H1 (cell line): Measurements from ENCODE around the gene OR2Z1. TPM values are rescaled to one million over a fixed set of nuclear protein-coding genes. Genes with fewer than 3 reads are reported as not detected.

ENCODE experiments used
- CTCF ChIA-PET: fragments of 300-600 bp; sonication (Branson Sonifier 250); formaldehyde crosslinking; loops from one replicate; lab custom pipeline; 2021; ENCODE audit not compliant: partially characterized antibody; lab: Charles Lee
- POLR2A ChIA-PET: fragments of 300-600 bp; sonication (Branson Sonifier 250); formaldehyde crosslinking; loops from one replicate; lab custom pipeline; 2021; ENCODE audit warnings: inconsistent platforms; ENCODE audit not compliant: partially characterized antibody; lab: Charles Lee
- DNase-seq, 2 experiments: peaks; one replicate each; pipeline versions ENCODE4 v3.0.0 to v3.0.0-alpha.2; 2010 to 2022; ENCODE audit warnings: low spot score in 2 of 2, low read depth in 1 of 2, mixed read lengths in 1 of 2
- FAIRE-seq: peaks from 2 replicates; lab custom pipeline; 2011; peaks lifted over from hg19 to GRCh38; lab: Jason Lieb, UNC
- H2AFZ ChIP-seq: 2 replicates; pipeline ENCODE4 v1.8.1; 2012; ENCODE audit warnings: low read length, inconsistent platforms
- H2AK5ac ChIP-seq: 2 replicates; pipeline ENCODE4 v1.6.1; 2013; ENCODE audit warnings: low read depth, low read length
- H2BK120ac ChIP-seq: replicated peaks from 2 replicates; pipeline ENCODE3; 2013; ENCODE audit warnings: low read depth, low read length, inconsistent platforms
- H2BK12ac ChIP-seq: 2 replicates; pipeline ENCODE4 v1.6.1; 2013; ENCODE audit warnings: low read depth, low read length
- H2BK15ac ChIP-seq: 2 replicates; pipeline ENCODE4 v1.6.1; 2013; ENCODE audit warnings: low read length
- H2BK20ac ChIP-seq: 2 replicates; pipeline ENCODE4 v1.6.1; 2013; ENCODE audit warnings: low read length
- H2BK5ac ChIP-seq: 2 replicates; pipeline ENCODE4 v1.6.1; 2013; ENCODE audit warnings: low read depth, low read length
- H3K14ac ChIP-seq: 2 replicates; pipeline ENCODE4 v1.6.1; 2013; ENCODE audit warnings: inconsistent platforms; ENCODE audit not compliant: insufficient read length
- H3K18ac ChIP-seq: 2 replicates; pipeline ENCODE4 v1.6.1; 2013; ENCODE audit warnings: low read length; ENCODE audit errors: extremely low read depth
- H3K23ac ChIP-seq: 2 replicates; pipeline ENCODE4 v1.6.1; 2013; ENCODE audit warnings: inconsistent platforms; ENCODE audit not compliant: insufficient read length
- H3K23me2 ChIP-seq: 2 replicates; pipeline ENCODE4 v1.6.1; 2013; ENCODE audit warnings: low read depth, low read length
- H3K27ac ChIP-seq: 2 replicates; pipeline ENCODE4 v1.6.1; 2011; ENCODE audit warnings: low read depth, low read length, inconsistent platforms
- H3K27me3 ChIP-seq, 4 experiments: replicated peaks in 1 of 4; 1 replicate in 1 of 4; 2 replicates in 3 of 4; pipeline versions ENCODE4 v1.6.1 to v1.8.1; 2011 to 2013; ENCODE audit warnings: low read length in 3 of 4, mild to moderate bottlenecking in 3 of 4, inconsistent platforms in 2 of 4, mixed read lengths in 2 of 4, moderate library complexity in 1 of 4; ENCODE audit not compliant: control insufficient read depth in 3 of 4, insufficient read depth in 3 of 4; ENCODE audit errors: extremely low read depth in 1 of 4
- H3K36me3 ChIP-seq, 4 experiments: 2 replicates each; pipeline versions ENCODE4 v1.6.1 to v1.8.1; 2011 to 2013; ENCODE audit warnings: mild to moderate bottlenecking in 4 of 4, low read length in 3 of 4, moderate library complexity in 2 of 4, control low read depth in 1 of 4, inconsistent platforms in 1 of 4; ENCODE audit not compliant: insufficient read depth in 4 of 4, control insufficient read depth in 2 of 4
- H3K4ac ChIP-seq: replicated peaks from 2 replicates; pipeline ENCODE3; 2013; ENCODE audit warnings: low read length, low read depth, mixed read lengths, inconsistent platforms; ENCODE audit not compliant: insufficient read length
- H3K4me1 ChIP-seq, 4 experiments: replicated peaks in 1 of 4; 1 replicate in 1 of 4; 2 replicates in 3 of 4; pipeline versions ENCODE4 v1.6.1 to v1.8.1; 2011 to 2013; ENCODE audit warnings: low read length in 3 of 4, inconsistent platforms in 2 of 4, mixed read lengths in 1 of 4; ENCODE audit not compliant: insufficient read depth in 4 of 4, control insufficient read depth in 3 of 4
- H3K4me2 ChIP-seq, 2 experiments: 2 replicates each; pipeline versions ENCODE4 v1.6.1 to v1.8.1; 2011 to 2013; ENCODE audit warnings: low read depth in 2 of 2, low read length in 2 of 2, control low read depth in 1 of 2, inconsistent platforms in 1 of 2, mild to moderate bottlenecking in 1 of 2; ENCODE audit not compliant: insufficient read depth in 1 of 2
- H3K4me3 ChIP-seq, 4 experiments: fragments of 200-600, 300-600 bp in 1 of 4; sonication (generic), shearing (Covaris generic), sonication (Bioruptor Twin) in 1 of 4; 2 replicates each; pipeline versions ENCODE4 v1.5.1 to v1.8.1; 2011 to 2016; ENCODE audit warnings: low read length in 4 of 4, low read depth in 3 of 4, control low read depth in 2 of 4, inconsistent platforms in 2 of 4, mild to moderate bottlenecking in 2 of 4, mixed read lengths in 1 of 4, moderate library complexity in 1 of 4; ENCODE audit not compliant: insufficient read depth in 2 of 4; ENCODE audit errors: extremely low read depth in 1 of 4
- H3K56ac ChIP-seq: replicated peaks from 2 replicates; pipeline ENCODE3; 2013; ENCODE audit warnings: low read depth, mild to moderate bottlenecking, mixed read lengths, low read length, inconsistent platforms; ENCODE audit not compliant: insufficient read length
- H3K79me1 ChIP-seq: 2 replicates; pipeline ENCODE4 v1.6.1; 2013; ENCODE audit warnings: low read depth, low read length, control low read depth
- H3K79me2 ChIP-seq, 2 experiments: 2 replicates each; pipeline versions ENCODE4 v1.6.1 to v1.8.1; 2012 to 2013; ENCODE audit warnings: low read length in 2 of 2, mild to moderate bottlenecking in 2 of 2, inconsistent platforms in 1 of 2; ENCODE audit not compliant: insufficient read depth in 2 of 2, control insufficient read depth in 1 of 2
- H3K9ac ChIP-seq, 4 experiments: replicated peaks in 1 of 4; 1 replicate in 1 of 4; 2 replicates in 3 of 4; pipeline versions ENCODE4 v1.6.1 to v1.8.1; 2011 to 2013; ENCODE audit warnings: low read depth in 3 of 4, low read length in 3 of 4, control low read depth in 2 of 4, mild to moderate bottlenecking in 2 of 4, moderate library complexity in 2 of 4, inconsistent platforms in 1 of 4; ENCODE audit errors: extremely low read depth in 1 of 4
- H3K9me3 ChIP-seq, 2 experiments: 2 replicates each; pipeline versions ENCODE4 v1.6.1 to v1.8.1; 2012 to 2013; ENCODE audit warnings: mild to moderate bottlenecking in 2 of 2, moderate library complexity in 2 of 2, control low read depth in 1 of 2, inconsistent platforms in 1 of 2, low read depth in 1 of 2, low read length in 1 of 2, mixed read lengths in 1 of 2; ENCODE audit not compliant: insufficient read depth in 2 of 2
- H4K20me1 ChIP-seq, 2 experiments: replicated peaks in 1 of 2; 2 replicates each; pipeline versions ENCODE3 to v1.8.1; 2011 to 2013; ENCODE audit warnings: inconsistent platforms in 2 of 2, low read length in 2 of 2, mild to moderate bottlenecking in 1 of 2; ENCODE audit not compliant: insufficient read depth in 2 of 2, control insufficient read depth in 1 of 2
- H4K5ac ChIP-seq: 2 replicates; pipeline ENCODE4 v1.6.1; 2013; ENCODE audit warnings: low read length, low read depth, mixed read lengths, inconsistent platforms; ENCODE audit not compliant: insufficient read length
- H4K8ac ChIP-seq: 2 replicates; pipeline ENCODE4 v1.8.0; 2013; ENCODE audit warnings: mild to moderate bottlenecking, moderate library complexity, low read length, inconsistent platforms; ENCODE audit not compliant: insufficient read depth; ENCODE audit errors: extremely low read depth
- H4K91ac ChIP-seq: replicated peaks from 2 replicates; pipeline ENCODE3; 2013; ENCODE audit warnings: low read length, mixed read lengths, inconsistent platforms; ENCODE audit not compliant: insufficient read length
- BACH1 ChIP-seq: IDR thresholded peaks from 2 replicates; pipeline ENCODE4 v1.6.1; 2012; ENCODE audit warnings: low read length, improper control_type of control experiment
- BRCA1 ChIP-seq: IDR thresholded peaks from 2 replicates; pipeline ENCODE4 v1.6.1; 2012; ENCODE audit warnings: low read depth, low read length, improper control_type of control experiment
- CBX5 ChIP-seq: fragments of 300-800, 300-1000 bp; sonication (generic); IDR thresholded peaks from 2 replicates; pipeline ENCODE4 v1.7.1; 2016; ENCODE audit warnings: antibody characterized with exemption, low read length, low read depth
- CEBPB ChIP-seq: IDR thresholded peaks from 2 replicates; pipeline ENCODE4 v1.6.1; 2012; ENCODE audit warnings: low read depth, low read length
- CHD2 ChIP-seq: IDR thresholded peaks from 2 replicates; pipeline ENCODE4 v1.6.1; 2012; ENCODE audit warnings: low read length, improper control_type of control experiment
- GTF2F1 ChIP-seq: IDR thresholded peaks from 2 replicates; pipeline ENCODE4 v1.6.1; 2012; ENCODE audit warnings: low read depth, low read length, improper control_type of control experiment, borderline replicate concordance
- HDAC2 ChIP-seq, 2 experiments: fragments of 300-600 bp in 1 of 2; sonication (generic) in 1 of 2; IDR thresholded peaks; 2 replicates each; pipeline ENCODE4 v1.6.1; 2011 to 2012; ENCODE audit warnings: low read depth in 2 of 2, low read length in 2 of 2, mild to moderate bottlenecking in 2 of 2, moderate library complexity in 2 of 2, borderline replicate concordance in 1 of 2, inconsistent platforms in 1 of 2
- NANOG ChIP-seq: IDR thresholded peaks from 2 replicates; pipeline ENCODE4 v1.6.1; 2011; ENCODE audit warnings: low read length, low read depth, mild to moderate bottlenecking, inconsistent platforms; ENCODE audit not compliant: insufficient read depth, poor library complexity, severe bottlenecking
- PHF8 ChIP-seq: fragments of 200-600 bp; sonication (generic); conservative IDR thresholded peaks from 2 replicates; pipeline ENCODE4 v1.7.1; 2012; ENCODE audit warnings: low read depth, mild to moderate bottlenecking, inconsistent platforms, low read length, moderate library complexity
- POU5F1 ChIP-seq: IDR thresholded peaks from 2 replicates; pipeline ENCODE4 v1.6.1; 2011; ENCODE audit warnings: low read depth, mild to moderate bottlenecking, low read length, moderate library complexity
- WGBS, 2 experiments: shearing (Covaris generic) in 1 of 2; methylation state at CpG; one replicate each; pipeline versions ENCODE4 v1.1.6 to v1.1.7; 2013 to 2015; ENCODE audit warnings: low lambda C conversion rate in 2 of 2, mixed read lengths in 2 of 2, inconsistent platforms in 1 of 2, low coverage in 1 of 2, missing lambda C conversion rate in 1 of 2; ENCODE audit not compliant: insufficient replicate concordance in 2 of 2, insufficient coverage in 1 of 2, insufficient read length in 1 of 2; ENCODE audit errors: extremely low coverage in 1 of 2, missing lambda C conversion rate in 1 of 2; 5-methylcytosine and 5-hydroxymethylcytosine counted together
- polyA plus RNA-seq, 7 experiments: library from polyadenylated mRNA; depleted of rRNA in 3 of 7; stranded (reverse) in 5 of 7; unstranded in 2 of 7; fragments of >200 nt in 5 of 7; fragments of 200-250 nt in 2 of 7; gene quantifications; 1 replicate in 5 of 7; 2 replicates in 1 of 7; 4 replicates in 1 of 7; pipeline versions ENCODE4 v1.2.1 to v1.2.3, GENCODE V29; 2011 to 2013; ENCODE audit warnings: missing spikeins in 2 of 7, mixed read lengths in 2 of 7
- total RNA-seq: library from RNA; stranded (reverse); fragmentation: NEBNext Ultra II Directional; extraction: Animal tissue kit (Norgen Biotek cat#: 25700); gene quantifications from 2 replicates; pipeline ENCODE4 v1.2.1, GENCODE V29; 2021
- TF ChIP-seq, protein P1 (sequence below), 3 experiments: IDR thresholded peaks; 1 replicate in 2 of 3; 2 replicates in 1 of 3; pipeline versions ENCODE4 v1.5.1 to v1.6.1; 2011; ENCODE audit warnings: low read length in 3 of 3, mild to moderate bottlenecking in 3 of 3, inconsistent platforms in 2 of 3, low read depth in 1 of 3, moderate library complexity in 1 of 3; ENCODE audit not compliant: insufficient read depth in 1 of 3; ENCODE audit errors: control extremely low read depth in 1 of 3

OR2Z1 gene
- total and polyA plus RNA-seq, 2 of the 8 experiments (the other 6 are each of a cell fraction or from before 2014, with no cell fraction given) = not detected

DNA sequence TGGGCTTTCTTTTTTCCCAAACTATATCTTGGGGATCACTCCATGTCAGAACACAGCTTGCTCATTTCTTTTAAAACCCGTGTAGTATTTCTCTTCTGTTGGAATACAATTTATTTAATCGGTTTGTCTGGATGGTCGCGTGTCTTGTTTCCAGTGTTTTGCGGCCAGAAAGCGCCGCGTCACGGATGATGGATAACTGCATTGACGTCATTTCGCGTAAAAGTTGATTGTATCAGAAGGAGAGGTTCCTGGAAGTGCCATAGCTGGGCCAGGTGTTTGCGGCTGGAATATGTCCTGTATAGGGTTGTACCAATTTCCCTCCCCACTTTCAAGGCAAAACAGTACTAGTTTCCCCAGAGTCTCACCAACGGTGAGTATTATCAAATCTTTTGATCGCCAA, 32.5 kb upstream of the OR2Z1 start:
- ChIA-PET CTCF (interaction anchor here (1.1 kb wide), 1 partner anchor 9 kb away, joined by 7 read pairs; no protein-coding TSS in a partner anchor), POLR2A (no interaction called here)
- Histone ChIP-seq H4K91ac (no peak overlapping the region), H3K27me3 (no peaks in the 10 kb centered on the region), H3K4ac (no peak overlapping the region), H4K5ac (no peak overlapping the region), H3K56ac (no peak overlapping the region), H3K9me3 (peaks cover 2 to 20% of the 10 kb centered on the region in 2 experiments; a peak in 2 of 4 replicates), H3K14ac (no peak overlapping the region), H3K36me3 (no peaks in the 10 kb centered on the region), H4K20me1 (no peaks in the 10 kb centered on the region), H3K79me2 (no peaks in the 10 kb centered on the region), H2BK120ac (no peak overlapping the region), H3K4me2 (no peak overlapping the region), H3K4me3 (no peak overlapping the region), H3K79me1 (no peaks in the 10 kb centered on the region), H4K8ac (no peak overlapping the region), H2BK20ac (no peak overlapping the region), H2AFZ (no peak overlapping the region), H3K18ac (no peak overlapping the region), H2BK5ac (no peak overlapping the region), H3K9ac (no peak overlapping the region), H3K27ac (no peak overlapping the region), H3K4me1 (no peaks in the 10 kb centered on the region), H3K23ac (no peak overlapping the region), H2BK15ac (no peak overlapping the region), H2AK5ac (no peak overlapping the region), H2BK12ac (no peak overlapping the region), H3K23me2 (no peaks in the 10 kb centered on the region; the same call in 1 of the 2 replicates)
- 88% methylated on average over 15 of the region's 15 CpGs; no CpG with 5 or more reads in 1 of the 2 experiments for WGBS, 2 experiments
- no peak for DNase-seq
- FAIRE-seq = no peak
- no peak for TF ChIP-seq POU5F1
- TF ChIP-seq HDAC2 (IDR thresholded peaks at IDR 0.05; ENCODE audit: borderline replicate concordance in 1 of 2, low read depth in 2 of 2, low read length in 2 of 2) = no peak
- no peak for TF ChIP-seq CEBPB
- no peak for TF ChIP-seq NANOG
- TF ChIP-seq CHD2 = no peak
- TF ChIP-seq PHF8 = no peak
- no peak for TF ChIP-seq BRCA1
- TF ChIP-seq CBX5 = no peak
- no peak for TF ChIP-seq BACH1
- TF ChIP-seq GTF2F1 = no peak
- TF ChIP-seq, protein P1, sequence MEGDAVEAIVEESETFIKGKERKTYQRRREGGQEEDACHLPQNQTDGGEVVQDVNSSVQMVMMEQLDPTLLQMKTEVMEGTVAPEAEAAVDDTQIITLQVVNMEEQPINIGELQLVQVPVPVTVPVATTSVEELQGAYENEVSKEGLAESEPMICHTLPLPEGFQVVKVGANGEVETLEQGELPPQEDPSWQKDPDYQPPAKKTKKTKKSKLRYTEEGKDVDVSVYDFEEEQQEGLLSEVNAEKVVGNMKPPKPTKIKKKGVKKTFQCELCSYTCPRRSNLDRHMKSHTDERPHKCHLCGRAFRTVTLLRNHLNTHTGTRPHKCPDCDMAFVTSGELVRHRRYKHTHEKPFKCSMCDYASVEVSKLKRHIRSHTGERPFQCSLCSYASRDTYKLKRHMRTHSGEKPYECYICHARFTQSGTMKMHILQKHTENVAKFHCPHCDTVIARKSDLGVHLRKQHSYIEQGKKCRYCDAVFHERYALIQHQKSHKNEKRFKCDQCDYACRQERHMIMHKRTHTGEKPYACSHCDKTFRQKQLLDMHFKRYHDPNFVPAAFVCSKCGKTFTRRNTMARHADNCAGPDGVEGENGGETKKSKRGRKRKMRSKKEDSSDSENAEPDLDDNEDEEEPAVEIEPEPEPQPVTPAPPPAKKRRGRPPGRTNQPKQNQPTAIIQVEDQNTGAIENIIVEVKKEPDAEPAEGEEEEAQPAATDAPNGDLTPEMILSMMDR (IDR thresholded peaks at IDR 0.05; ENCODE audit: control extremely low read depth in 1 of 3, insufficient read depth in 1 of 3, low read depth in 1 of 3, low read length in 3 of 3) = no peak
